ENCODE results near the gene RGS17. TPM values are rescaled to one million over a fixed set of nuclear protein-coding genes. Genes with fewer than 3 reads are reported as not detected.
"Not testable (repeated sequence)": the region's sequence is repeated elsewhere in the genome, so short reads cannot be mapped to it uniquely, and the experiment has no call there.

The RGS17 gene
- total RNA-seq, 1 donor from 2014 or later: 0.69 TPM

GRCh38 chr6:153123801-153124200, 7.3 kb downstream of the RGS17 start:
- DNase-seq: no peak

GRCh38 chr6:153121311-153121710, 9.8 kb downstream of the RGS17 start:
- DNase-seq: no peak

DNA sequence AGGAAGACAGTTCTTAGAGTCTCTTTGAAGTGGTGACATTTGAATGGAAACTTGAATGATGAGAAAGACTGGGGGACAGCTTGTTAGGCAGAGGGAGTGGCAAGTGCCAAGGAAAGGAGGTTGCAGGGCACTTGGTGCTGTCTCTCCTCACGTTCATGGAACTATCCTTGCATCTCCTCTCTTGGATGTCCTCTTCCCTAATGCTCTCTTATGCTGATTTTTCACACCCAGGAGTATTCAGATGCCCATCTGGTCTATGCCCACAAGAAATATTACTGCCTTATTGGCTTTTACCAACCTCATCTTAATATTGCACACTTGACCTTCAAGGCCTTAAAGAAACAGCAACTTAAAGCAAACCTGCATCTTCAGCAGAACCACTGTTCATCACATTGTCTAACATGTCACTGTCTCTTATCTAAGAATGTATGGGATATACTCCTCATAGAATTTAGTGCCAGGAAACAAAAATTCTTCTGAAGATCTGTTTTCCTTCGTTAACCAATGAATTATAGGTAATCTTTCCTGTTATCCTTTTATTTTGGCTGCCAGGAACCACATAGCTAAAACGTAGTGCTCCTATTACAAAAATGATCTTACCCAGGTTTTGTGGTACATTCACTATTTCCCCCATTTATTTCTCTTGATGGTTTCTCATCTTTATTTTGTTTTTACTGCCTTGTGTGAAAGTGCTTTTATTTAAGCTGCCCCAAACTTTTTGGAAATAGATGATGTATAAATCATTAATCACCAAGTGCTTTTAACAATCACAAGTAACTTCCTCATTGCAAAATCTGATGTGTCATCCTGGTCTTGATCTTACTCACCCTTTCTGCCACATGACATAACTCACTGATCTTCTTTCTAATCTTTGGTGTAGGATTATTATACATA, 12.8 kb downstream of the RGS17 start:
- no peak for DNase-seq

DNA sequence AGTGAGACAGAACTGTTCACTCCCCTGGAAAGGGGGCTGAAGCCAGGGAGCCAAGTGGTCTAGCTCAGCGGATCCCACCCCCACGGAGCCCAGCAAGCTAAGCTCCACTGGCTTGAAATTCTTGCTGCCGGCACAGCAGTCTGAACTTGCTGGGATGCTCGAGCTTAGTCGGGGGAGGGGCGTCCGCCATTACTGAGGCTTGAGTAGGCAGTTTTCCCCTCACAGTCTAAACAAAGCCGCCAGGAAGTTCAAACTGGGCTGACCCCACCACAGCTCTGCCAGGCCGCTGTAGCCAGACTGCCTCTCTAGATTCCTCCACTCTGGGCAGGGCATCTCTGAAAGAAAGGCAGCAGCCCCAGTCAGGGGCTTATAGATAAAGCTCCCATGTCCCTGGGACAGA, 20.0 kb downstream of the RGS17 start:
- not testable (repeated sequence) for DNase-seq

GRCh38 chr6:153110612-153111011, 20.5 kb downstream of the RGS17 start:
- DNase-seq: not testable (repeated sequence)

- no peak for DNase-seq
These were observed 22.8 kb downstream of the RGS17 start for GRCh38 chr6:153108315-153108714.

DNA sequence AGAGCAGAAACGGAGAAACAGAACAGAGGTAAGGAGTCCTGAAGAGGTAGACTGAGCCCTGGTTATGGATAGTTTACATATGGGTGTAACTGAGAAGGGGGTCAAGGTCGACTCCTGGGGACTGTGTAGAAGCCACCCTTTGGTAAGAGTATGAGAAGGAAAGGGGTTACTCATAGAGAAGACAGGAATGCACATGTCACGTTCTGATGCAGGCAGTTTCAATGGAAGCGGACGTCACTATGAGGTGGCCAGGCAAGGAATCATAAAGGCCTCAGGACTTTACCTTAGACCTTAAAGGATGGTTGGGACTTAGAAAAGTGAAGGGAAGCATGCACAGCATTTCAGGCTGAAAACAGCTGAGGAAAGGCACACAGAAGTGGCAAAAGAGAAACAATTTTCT, 25.1 kb downstream of the RGS17 start:
- no peak for DNase-seq

GRCh38 chr6:153104220-153104619, 26.9 kb downstream of the RGS17 start:
- no peak for DNase-seq

- no peak for DNase-seq
These were observed 27.8 kb downstream of the RGS17 start for GRCh38 chr6:153103319-153103655.

DNA sequence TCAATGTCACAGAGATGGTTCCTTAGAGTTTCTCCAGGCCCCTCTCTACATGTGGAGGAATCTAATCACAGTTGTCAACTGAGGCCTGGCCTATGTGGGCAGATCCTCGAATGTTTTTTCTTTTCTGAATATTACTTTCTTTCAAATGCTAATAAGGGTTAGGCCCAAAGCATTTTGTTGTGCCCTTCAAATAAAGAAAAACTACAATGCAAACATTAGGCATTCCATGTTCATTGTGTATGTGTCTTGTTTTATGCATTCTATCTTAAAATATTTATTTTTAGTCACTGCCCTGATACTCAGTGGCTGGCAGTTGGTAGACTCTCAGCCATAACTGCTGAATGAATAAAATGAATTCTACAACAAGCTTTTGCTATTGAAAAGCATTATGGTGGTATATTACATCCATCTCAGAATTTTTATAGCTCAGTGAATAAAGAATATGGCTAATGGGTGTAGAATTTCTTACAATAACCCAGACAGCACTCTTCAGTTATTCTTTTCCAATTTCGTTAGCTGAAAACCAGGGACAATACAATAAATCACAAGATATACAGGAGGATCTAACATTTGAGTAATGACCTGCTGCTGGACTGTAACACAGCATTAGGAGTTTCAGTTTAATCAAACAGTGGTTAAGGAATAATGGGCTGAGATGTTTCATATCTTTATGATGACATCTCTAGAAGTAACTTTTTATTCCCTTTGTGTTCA, 28.3 kb downstream of the RGS17 start:
- no peak for DNase-seq

GRCh38 chr6:153101461-153101860, 29.6 kb downstream of the RGS17 start:
- no peak for DNase-seq

DNA sequence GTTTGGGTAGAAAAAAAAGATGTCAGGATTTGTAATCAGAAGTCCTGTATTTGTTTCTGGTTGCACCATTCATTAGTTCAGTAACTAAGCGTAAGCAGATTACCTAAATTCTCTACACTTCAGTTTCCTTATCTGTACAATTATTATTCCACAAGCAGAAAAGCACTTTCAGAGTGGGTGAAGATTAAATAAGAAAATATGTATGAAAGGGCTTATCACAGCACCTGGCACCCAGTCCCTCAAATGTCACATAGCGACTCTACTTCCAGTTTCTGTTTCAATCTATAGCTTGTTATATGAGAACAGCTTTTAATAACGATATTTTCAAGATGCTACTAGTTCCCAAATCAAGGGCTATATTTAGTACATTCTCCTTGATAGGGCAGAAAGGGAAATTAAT, 31.4 kb downstream of the RGS17 start:
- no peak for DNase-seq

DNA sequence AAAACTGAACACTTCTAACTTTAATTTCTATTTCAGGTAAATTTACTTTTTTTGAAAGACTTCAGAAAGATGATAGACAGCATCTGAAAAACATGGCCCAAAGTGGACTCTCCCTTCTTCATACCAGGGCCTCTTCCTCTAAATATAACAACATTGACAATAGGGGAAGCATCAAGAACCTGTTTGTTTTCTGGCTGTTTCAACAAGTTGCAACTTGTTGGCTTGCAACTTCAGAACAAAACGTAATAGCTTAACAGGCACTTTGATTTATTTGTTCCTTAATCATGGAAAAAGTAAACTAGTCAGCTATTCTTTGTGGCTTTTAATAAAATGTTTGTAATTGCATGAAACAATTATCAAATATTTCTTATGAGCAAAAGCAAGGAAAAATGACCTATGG, 34.3 kb downstream of the RGS17 start:
- no peak for DNase-seq

DNA sequence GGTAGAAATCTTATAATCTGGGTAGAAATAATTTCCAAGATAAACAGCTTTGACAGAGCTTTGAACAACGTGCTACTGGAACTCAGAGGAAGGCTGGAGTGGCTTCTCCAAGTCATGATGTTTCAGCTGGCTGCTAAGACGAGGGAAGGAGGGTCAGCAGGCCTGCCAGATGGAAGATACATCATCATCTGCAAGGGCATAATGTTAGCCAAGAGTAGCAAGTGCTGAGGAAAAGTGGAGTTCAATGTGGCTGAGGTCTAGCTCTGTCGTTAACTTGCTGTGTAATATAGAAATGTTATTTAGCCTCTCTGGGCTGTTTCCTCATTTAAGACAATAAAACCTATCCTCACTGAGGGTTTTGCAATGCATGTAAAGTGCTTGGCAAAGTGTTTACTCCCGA, 35.1 kb downstream of the RGS17 start:
- no peak for DNase-seq

- DNase-seq: no peak
These were observed 38.7 kb downstream of the RGS17 start for GRCh38 chr6:153092082-153093013.

DNA sequence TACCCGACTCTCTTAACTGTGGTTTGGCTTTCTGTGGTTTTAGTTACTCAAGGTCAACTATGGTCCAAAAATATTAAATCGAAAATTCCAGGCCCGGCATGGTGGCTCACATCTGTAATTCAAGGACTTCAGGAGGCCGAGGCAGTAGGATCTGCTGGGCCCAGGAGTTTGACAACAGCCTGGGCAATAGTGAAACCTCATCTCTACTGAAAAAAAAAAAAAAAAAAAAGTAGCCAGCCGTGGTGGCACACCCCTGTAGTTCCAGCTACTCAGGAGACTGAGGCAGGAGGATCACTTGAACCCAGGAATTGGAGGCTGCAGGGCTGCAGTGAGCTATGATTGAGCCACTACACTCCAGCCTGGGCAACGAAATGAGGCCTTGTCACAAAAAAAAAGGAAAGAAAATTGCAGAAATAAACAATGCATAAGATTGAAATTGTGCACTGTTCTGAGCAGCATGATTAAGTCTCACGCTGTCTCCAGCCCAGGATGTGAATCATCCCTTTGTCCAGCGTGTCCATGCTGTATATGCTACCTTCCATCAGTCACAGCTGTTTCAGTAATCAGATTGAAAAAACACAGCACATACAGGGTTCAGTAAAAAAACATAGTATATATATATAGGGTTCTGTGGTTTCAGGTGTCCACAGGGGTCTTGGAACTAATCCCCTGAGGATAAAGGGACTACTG, 40.7 kb downstream of the RGS17 start:
- DNase-seq: no peak

- DNase-seq: no peak
These were observed 42.3 kb downstream of the RGS17 start for GRCh38 chr6:153088796-153089195.

DNA sequence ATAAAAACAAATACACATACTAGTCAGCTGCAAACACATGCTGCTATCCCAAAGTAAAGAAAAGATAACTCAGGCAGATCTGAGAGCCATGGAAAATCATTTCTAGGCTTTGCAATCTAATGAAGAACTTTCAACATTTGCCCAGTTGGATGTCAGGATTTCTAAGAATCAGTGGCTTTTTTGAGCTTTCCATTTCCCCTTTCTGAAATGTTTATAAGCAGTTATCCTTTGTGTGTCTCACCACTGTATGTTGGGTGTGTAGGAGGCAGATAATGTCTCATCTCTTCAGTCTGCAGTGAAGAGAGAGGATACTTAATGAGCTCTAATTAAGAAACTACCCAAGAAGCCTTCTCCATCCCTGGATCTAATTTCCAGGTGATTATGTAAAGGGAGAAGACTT, 43.6 kb downstream of the RGS17 start:
- DNase-seq: no peak

DNA sequence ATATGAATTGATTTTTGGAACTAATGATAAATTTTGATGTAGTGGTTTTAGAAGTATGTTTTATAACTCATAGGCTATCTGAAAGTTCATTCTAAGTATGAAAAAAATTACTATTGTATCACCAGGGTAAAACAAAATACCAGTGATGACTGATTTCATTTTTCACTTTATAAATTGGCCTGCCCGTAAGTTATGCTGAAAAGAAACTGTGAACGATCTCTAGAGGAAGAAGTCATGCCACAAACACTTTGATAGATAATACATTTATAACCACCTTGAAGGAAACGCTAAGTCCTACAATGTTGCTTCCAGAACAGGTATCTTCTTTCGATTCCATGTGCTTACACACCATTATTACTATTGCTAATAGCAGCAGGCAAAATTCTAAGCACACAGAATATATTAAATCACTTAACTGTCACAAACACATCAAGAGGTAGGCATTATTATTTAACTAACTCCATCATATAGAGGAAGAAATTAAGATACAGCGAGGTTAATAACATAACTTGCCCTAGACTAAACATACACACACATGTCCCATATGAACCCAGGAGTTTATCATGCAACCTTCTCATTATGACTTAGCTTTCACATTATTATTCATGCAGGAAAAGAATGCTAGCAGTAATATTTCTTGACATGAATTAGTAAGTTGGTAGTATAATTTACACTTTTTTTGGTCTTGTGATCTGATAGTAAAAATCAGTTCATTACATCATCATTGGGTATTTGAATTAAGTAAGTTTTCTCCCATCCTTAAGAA, 44.7 kb downstream of the RGS17 start:
- DNase-seq: no peak

DNA sequence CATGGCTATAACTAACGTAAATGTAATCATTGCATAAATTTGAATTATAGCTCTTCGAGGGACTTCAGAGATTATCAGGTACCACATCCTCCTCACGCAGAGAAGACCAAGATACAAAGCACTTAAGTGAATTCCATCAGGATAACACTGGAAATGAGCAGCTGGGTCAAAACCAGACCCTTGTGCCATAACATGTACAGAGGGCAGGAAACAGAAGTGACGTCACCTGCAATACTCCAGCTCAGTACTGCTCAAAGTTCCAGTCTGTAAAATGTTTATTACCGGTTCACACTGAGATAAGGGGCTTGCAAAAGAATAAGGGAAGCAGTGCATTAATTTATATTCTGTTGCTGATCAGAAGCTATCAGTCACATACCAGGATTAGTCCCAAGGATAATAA, 45.8 kb downstream of the RGS17 start:
- no peak for DNase-seq

DNA sequence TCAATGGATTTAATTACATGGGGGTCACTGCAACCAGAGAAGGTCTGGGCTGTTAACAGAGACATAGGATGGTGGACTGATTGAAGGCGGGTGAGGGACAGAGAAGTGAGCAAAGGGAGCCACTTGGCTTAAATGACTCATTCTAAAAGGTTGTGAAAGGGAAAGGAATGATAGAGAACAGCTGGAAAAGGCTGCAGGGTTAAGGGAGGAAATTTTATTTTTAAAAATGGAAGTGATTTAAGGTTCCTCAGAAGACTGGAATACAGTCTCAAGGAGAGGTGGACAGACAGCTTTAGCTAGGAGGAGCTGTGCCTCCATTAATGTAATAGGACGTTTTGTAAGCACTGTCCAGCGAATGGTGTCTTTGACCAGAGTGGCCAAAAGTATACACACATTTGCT, 46.7 kb downstream of the RGS17 start:
- DNase-seq: no peak
